GM19463 (cell line): ENCODE measurements around the gene GPX3.

ENCODE experiments used
- ATAC-seq: cut with Tn5 transposase; IDR thresholded peaks from one replicate; pipeline ENCODE4 v1.9.1; 2021; ENCODE audit warnings: mild to moderate bottlenecking, moderate library complexity; ENCODE audit not compliant: unreplicated experiment

GPX3 gene

DNA sequence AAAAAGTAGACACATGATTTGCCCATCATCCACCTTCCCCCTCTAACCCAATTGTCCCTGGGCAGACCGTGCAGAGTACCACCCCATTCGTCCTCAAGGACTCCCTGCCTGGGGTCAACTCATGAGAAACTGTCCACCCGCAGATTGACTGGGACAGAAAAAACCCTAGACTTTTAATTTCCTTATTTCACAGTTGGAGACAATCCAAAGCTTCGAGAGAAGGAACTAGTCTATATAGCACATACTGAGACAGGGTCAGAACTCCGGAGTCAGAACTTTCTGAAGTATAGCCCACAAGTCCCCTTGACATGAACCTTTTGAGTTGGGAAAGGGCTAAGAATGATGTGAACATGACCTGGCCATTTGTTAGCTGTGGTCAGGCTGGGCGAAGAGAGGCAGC, 7.5 kb upstream of the GPX3 start:
- ATAC-seq = no peak

DNA sequence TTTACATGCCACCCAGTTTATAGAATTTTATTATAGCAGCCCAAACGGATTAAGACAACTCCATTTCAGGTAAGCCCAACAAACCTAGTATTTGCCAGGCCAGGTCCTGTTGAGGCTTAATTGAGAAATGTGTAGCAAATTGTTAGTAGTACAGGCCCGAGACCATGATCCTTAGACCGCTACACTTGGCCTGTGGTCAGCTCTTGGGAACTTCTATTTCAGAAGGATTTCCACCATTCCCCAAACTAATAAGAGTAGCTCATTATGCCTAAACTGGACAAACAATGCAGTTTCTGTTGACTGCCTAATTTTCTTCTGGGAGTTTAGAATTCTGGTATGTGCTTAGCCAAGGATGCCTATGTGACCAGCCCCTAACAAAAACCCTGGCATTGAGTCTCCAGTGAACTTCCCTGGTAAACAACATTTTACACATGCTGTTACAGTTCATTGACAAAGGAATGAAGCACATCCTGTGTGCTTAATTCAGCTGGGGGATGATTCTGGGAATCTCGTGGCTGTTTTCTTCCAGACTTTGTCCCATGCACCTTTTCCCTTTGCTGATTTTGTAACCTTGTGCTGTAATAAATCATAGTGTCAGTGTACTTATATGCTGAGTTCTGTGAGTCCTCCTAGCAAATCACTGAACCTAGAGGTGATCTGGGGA, 5.6 kb upstream of the GPX3 start:
- ATAC-seq = no peak

DNA sequence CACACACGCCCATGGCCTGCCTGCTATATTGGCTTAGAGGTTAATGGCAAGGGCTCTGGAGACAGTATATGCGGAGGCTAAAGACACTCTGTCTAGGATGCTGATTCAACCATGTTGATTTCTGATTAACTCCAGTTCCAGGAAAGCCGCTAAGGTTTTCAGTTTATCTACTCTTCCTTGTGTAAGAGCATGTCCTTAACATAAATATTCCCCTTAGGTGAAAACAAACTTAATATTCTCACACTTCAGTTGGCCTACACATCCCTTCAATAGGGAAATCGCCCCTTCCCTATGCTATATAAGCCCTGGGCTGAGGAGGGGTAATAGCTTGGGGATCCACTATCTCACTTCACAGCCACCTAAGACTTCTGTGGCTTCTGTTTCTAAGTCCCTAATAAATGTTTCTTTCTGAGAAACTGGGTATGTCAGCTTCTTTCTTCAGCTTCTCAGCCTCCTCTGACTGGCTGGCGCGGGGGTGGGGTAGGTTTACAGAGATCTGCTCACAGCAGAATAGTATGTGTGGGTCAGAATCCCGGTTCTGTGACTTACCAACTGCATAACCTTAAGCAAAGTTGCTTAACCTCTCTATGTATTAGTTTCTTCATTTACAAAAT, 4.3 kb upstream of the GPX3 start:
- ATAC-seq = no peak

GRCh38 chr5:151016700-151017099, 3.7 kb upstream of the GPX3 start:
- ATAC-seq = no peak

GRCh38 chr5:151017897-151018296, 2.5 kb upstream of the GPX3 start:
- ATAC-seq = no peak

DNA sequence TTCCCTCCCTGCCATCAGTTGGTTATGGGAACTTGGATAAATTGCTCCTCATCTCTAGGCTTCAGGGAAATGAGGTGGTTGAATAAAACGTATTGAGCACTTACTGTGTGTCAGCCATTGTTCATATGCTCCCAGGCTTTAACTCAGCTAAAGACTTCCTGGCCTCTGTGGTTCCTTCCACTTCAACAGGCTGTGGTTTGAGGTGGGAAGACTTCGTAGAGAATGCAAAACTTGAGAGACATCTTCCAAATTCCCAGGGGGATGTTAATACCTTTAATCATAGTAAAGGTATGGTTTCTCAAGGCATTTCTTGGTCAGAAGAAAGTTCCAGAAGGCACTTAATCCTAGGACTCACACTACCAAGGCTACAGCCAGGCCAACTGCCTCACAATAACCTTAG, 1.5 kb upstream of the GPX3 start:
- no peak for ATAC-seq

DNA sequence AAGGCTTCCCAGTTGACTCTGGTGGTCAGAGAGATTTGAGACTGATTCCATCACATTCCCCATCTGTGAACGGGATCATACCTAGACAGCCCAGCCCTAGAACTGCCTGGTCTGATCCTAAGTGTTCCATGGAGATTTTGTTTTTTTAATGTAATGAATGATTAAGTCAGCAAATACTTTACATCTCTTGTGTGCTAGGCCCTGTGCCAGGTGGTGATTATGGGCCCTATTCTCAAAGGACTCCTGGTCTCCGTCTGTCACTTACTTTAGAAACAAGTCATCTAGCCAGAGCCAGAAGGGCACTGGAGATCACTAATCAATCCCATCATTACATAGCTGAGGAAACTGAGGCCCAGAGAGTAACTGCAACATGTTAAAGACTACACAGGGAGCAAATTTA, 1.1 kb upstream of the GPX3 start:
- ATAC-seq = no peak

GRCh38 chr5:151021746-151022145, 1.4 kb downstream of the GPX3 start:
- ATAC-seq = no peak

DNA sequence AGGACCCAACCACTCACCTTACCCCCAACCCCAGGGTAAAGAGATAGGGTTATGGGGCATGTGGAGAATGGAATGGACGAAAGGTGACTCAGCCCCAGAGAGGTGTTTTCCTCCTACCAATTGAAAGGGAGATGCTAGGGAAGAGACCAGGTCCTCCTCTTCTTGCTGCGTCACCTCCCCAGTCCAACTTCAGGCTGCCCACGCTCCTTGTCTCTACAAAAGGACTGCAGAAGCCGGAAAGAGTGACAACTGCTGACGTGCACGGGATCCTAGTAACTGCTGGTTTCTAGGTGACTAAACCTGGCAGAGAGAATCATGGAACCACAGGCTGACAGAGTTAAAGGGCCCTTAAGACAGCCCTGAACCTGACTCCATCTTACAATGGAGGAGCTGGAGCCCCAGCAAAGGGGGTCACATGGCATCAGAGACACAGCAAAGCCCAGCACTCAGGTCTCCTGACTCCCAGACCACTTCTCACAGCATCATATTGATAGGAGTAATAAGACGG, 2.2 kb downstream of the GPX3 start:
- no peak for ATAC-seq

DNA sequence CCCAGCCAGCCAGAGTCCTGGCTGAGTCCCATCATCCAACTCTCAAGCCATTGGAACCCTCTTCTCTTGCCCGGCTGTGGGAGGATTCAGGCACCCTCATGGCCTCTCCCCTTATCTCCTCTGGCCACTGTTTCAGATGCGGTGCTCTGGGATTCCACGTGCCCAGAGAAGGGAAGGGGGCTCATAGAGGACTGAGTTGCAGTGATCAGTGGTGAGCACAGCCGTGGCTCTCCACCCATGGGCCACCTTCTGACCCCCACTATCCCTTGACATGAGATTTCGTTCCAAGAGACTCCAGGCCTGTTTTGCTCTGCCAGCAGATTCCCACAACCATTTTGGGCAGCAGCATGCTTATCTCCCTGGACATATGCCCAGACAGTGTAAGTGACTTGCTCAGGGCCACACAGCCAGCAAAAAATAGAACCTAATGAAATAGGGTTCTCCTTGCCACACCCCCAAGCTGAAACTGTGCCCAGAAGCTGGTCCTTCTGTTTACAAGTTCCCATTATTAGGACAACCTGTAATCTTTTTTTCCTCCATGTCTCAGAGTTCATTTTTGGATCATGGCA, 2.7 kb downstream of the GPX3 start:
- ATAC-seq = no peak

DNA sequence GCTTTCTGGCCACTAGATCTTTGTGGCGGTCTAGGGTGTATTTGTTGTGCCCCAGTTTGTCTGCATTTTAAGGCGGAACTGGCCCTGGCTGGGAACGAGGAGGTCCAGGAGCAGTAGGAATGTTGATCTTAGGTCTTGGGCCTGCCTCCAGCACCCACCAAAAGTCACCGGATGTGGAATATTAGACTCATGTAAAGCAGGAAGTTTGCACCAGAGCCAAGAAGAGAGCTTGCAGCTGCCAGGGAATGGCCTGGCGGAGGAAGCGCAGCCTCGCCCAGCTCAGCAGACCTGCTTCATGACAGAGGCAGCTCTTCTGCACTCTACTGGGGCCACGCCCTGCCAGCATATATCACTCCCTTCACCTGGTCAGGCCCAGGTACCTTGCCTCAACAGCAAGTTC, 3.3 kb downstream of the GPX3 start:
- no peak for ATAC-seq

- ATAC-seq = no peak
Observed at GRCh38 chr5:151024440-151025249, 4.3 kb downstream of the GPX3 start.

- no peak for ATAC-seq
Observed at GRCh38 chr5:151025250-151025606, 4.8 kb downstream of the GPX3 start.

DNA sequence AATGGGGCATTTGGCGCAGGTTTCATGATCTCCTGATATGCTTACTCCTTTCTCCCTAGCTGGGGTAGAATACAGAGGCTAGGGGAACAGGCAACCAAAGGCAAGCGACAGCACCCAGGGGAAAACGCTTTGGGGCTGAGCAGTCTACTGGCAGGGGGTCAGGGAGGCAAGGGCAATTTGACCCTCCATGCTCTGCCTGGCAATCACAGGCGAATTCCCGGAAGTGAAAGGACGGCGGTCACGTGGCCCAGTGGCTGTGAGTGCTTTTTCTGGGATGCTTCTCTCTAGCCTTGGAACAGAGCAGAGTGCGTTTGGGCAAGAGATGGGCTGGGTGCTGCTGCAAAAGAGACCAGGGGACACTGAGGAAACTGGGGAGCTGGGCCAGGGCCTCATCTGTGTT, 5.7 kb downstream of the GPX3 start:
- ATAC-seq = no peak

DNA sequence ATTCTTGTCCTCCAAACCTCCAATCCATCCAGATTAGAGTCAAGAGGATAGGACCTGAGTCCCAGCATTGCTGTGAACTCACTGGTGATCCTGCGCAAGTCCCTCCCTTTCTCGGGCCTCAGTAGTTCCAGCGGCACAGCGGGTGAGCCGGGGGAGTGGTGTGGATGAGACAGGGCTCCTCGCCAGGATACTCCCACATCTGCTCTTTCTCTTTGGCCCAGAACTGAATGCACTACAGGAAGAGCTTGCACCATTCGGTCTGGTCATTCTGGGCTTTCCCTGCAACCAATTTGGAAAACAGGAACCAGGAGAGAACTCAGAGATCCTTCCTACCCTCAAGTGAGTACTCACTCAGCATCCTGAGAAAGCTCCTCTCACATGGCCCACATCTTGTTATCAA, 6.3 kb downstream of the GPX3 start:
- no peak for ATAC-seq

- ATAC-seq = no peak
Observed at GRCh38 chr5:151027961-151028479, 7.6 kb downstream of the GPX3 start.

DNA sequence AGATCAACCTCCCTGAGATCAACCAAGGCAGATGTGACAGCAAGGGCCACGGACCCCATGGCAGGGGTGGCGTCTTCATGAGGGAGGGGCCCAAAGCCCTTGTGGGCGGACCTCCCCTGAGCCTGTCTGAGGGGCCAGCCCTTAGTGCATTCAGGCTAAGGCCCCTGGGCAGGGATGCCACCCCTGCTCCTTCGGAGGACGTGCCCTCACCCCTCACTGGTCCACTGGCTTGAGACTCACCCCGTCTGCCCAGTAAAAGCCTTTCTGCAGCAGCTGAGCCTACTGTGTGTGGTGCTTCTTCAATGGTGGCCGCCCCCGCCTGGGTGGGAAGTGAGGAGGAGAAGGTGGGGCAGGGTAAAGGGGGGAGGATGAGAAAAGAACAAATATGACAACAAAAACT, 8.3 kb downstream of the GPX3 start:
- ATAC-seq = no peak

GRCh38 chr5:151029179-151030055, 9.0 kb downstream of the GPX3 start:
- no peak for ATAC-seq

DNA sequence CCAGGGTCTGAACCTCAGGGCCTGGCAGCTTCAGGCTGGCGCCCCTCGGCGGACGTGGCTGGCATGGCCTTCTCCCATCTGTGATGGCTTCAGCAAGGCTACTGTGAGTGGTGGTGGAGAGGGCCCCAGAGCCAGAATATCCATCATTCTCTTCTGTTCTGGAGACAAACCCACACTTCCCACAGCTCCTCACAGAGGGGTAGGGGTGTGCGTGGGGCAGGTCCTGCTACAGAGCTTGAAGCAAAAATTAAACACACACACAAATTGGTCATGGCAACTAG, 9.6 kb downstream of the GPX3 start:
- no peak for ATAC-seq

GRCh38 chr5:151030379-151030778, 10.0 kb downstream of the GPX3 start:
- ATAC-seq = no peak

DNA sequence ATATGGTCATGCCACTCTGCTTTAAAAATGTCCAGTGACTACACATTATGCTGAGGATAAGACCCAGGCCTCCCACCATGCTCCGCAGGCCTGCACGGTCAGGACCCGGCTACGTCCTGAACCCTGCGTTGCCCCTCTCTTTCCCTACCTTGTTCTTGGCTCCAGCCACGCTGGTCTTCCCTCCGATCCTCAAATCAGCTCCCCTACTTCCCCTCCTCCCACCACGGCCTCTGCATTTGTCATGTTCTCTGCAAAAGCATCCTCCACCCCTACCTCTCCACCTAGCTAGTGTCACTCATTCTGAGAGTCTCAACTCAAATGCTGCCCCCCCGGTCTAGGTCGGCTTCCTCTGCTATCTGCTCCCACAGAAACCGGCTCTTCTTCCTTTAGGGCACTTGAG, 11.2 kb downstream of the GPX3 start:
- no peak for ATAC-seq
